ENCODE measurements around the gene SAV1.
"Not testable (repeated sequence)": the region's sequence is repeated elsewhere in the genome, so short reads cannot be mapped to it uniquely, and the experiment has no call there.

Gene SAV1

DNA sequence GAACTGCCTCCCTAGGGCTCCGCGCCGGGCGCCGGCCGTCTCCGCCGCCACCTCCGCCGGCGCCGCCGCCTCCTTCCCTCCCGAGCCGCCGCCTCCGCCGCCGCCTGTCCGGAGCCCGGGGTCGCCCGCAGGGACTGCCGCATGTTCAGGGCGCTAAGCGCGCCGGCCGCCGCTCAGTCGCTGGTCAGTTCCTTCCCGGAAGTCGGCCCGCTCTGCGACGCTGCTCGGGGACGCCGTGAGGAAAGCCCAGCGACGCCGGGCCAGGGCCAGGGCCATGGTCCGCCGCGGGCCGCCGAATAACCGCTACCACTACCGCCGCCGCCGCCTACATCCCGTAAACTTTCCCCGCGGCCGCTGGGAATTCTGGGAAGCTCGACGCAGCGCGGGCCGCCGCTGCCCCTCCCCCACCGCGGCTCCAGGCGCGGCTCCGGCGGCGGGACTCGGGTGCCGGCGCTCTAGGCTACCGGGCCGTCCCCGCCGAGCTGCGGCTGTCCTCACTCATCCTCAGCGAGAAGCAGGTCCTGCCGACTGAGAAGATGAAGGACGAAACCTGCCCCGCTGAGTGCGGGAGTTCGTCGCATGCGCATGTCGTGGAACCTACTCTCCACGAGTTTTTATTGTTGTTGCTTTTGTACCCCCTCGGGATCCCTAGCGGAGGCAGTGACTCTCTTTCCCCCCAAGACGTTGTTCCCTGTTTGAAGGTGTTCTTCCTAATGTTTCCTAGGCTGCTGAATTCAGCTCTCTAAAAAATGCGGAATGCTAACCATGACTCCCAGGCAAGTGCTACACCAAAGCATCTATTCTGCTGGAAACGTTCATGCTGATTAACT lies at the start of gene SAV1:
Gene SAV1 (minus strand): TSS at position 311 of the 830 bp plus-strand sequence. CDS start 339 bp downstream, outside the sequence.
- DNase-seq (ENCODE audit: low read depth), result peak; percentile 83

DNA sequence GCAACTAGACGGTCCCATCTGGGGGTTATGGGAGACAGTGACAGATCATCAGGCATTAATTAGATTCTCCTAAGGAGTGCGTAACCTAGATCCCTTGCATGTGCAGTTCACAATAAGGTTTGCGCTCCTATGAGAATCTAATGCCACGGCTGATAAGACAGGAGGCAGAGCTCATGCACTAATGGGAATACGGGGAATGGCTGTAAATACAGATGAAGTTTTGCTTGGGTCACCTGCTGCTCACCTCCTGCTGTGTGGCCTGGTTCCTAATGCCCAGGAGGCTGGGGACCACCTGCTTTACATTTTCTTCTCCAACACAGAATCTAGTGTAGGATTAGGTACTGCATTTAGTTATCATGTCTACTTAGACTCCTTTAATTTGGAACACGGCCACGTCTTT lies 49.7 kb upstream of the SAV1 start:
- no peak for DNase-seq (ENCODE audit: low read depth)

DNA sequence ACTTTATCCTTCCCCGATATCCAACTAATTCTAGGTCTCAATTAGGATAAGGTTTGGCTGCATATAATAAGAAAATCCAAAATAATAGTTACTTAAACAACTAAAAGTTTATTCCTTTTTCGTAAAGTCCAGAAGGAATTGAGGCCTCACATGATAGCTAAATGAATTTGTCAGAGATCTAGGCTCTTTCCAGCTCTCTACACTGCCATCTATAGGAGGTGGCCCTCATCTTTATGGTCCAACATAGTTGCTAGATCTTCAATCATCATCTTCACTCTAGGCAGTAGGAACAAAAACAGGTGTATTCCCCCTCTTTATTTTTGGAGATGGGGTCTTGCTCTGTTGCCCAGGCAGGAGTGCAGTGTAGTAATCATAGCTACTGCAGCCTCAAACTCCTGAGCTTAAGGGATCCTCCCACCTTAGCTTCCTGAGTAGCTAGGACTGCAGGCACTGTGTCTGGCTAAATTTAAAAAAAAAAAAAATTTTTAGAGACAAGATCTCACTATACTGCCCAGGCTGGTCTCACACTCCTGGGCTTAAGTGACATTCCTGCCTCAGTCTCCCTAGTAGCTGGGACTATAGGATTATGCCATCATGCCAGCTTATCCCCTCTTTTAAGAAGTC lies 46.5 kb upstream of the SAV1 start:
- peak; percentile 52 for DNase-seq (ENCODE audit: low read depth)

DNA sequence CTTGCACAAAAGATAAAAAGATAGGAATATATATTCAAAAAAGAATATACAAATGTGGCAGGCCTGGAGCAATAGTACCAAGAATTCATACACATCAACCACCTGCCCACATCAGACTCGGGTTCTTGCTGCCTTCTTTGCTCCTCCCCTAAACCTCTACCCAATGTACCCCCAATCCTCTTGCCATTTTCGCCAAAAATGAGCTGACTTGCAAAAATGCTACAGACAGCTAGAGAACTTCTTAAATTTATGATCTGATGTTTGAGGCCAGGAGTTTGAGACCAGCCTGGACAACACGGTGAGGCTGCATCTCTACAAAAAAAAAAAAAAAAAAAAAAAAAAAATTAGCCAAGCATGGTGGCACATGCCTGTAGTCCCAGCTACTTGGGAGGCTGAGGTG lies 42.9 kb upstream of the SAV1 start:
- DNase-seq (ENCODE audit: low read depth), result no peak

DNA sequence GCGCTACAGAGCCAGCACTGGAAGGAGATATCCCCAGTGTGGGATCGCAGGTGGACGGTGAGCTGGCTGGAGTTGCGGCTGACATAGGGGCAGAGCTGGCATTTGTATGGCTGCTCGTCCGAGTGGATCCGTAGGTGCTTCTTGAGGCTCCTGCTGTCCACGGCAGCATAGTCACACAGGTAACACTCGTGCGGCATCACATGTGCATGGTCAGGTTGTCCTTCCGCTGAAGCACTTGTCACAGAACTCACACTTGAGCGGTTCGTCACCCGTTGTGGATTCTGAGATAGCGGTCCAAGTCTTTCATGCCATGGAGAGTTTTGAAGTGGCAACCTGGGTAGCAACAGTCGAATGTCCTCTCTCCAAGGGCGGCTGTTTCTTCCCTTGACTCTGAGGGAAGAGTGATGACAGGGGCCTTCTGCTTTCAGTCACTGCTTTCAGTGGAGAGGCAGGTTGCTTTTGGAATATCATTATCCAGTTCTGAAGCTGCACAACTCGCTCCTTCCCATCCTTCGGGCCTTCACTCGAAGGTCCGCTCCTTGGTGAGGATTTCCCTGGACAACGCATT lies 37.0 kb upstream of the SAV1 start:
- DNase-seq (ENCODE audit: low read depth), result no peak

DNA sequence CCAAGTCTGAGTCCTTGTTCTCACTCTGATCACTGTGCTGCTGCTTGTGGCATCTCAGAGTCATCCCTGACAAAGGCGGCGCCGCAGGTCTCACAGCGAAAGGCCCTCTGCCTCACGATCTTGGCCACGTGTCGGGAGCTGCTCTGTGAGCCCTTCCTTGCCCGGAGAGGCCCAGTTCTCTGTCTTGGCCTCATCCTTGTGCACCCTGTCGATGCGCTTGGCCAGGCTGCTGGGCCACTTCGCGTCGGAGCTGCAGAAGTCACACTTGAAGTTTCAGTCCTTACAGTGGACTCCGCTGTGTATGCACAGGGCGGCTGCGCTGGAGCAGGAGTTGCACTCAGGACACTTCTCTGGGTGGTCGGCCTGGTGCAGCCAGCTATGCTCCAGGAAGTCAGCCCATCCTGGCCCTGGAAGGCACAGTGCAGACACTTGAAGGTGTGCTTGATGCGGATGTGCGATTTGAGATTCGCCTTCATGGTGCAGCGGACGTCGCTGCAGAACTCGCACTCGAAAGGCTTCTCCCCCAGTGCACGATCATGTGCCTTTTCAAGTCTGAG lies 36.4 kb upstream of the SAV1 start:
- no peak for DNase-seq (ENCODE audit: low read depth)

DNA sequence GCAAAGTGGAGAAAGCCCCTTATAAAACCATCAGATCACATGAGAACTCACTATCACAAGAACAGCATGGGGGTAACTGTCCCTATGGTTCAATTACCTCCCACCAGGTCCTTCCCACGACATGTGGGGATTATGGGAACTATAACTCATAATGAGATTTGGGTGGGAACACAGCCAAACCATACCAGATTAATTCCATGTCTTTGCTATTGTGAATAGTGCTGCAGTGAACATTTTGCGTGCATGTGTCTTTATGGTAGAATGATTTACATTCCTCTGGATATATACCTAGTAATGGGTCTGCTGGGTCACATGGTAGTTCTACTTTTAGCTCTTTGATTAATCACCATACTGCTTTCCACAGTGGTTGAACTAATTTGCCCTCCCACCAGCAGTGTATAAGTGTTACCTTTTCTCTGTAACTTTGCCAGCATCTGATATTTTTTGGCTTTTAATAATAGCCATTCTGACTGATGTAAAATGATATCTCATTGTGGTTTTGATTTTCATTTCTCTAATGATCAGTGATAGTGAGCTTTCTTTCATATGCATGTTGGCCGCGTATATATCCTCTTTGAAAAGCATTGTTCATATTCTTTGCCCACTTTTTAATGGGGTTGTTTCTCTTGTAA lies 29.7 kb upstream of the SAV1 start:
- DNase-seq (ENCODE audit: low read depth), result peak; percentile 79

DNA sequence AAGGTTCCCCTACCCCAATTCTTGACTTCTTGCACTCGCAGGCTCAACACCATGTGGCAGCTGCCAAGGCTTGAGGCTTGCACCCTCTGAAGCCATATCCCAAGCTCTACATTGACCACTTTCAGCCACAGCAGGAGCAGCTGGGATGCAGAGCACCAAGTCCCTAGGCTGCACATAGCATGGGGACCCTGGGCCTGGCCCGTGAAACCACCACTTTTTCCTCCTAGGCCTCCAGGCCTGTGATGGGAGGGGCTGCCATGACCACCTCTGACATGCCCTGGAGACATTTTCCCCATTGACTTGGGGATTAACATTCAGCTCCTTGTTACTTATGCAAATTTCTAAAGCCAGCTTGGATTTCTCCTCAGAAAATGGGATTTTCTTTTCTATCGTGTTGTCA lies 26.2 kb upstream of the SAV1 start:
- DNase-seq (ENCODE audit: low read depth), result not testable (repeated sequence)

DNA sequence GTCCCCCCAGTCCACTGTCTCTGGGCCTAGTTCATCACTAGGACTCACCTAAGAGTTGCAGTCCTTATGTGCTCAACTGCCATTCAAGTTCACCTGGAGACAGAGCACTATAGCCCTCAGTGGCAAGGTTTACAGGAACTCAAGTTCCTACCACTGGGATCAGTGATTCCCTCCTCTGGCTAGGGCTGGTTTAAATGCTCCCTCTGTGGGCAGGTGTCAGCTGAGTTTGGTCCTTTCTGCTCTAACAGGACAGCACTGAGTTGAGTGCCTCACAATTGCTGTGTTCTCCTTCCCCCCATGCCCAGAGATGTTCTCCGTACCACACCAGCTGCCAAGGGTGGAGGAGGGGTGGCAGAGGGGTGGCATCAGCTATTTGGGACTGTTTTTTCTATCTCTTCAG lies 20.8 kb upstream of the SAV1 start:
- DNase-seq (ENCODE audit: low read depth), result peak; percentile 9

DNA sequence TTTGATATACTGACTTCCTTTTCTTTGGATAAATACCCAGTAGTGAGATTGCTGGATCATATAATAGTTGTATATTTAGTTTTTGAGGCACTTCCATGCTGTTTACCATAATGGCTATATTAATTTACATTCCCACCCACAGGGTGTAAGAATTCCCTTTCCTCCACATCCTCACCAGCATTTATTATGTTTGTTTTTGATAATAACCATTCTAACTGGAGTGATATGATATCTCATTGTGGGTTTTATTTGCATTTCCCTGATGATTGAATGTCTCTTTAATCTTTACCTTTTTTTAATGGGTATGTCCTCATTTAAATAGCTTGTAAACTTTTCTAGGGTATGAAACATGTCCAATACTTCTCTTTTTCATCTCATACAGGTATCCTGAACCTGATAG lies 11.6 kb upstream of the SAV1 start:
- no peak for DNase-seq (ENCODE audit: low read depth)

DNA sequence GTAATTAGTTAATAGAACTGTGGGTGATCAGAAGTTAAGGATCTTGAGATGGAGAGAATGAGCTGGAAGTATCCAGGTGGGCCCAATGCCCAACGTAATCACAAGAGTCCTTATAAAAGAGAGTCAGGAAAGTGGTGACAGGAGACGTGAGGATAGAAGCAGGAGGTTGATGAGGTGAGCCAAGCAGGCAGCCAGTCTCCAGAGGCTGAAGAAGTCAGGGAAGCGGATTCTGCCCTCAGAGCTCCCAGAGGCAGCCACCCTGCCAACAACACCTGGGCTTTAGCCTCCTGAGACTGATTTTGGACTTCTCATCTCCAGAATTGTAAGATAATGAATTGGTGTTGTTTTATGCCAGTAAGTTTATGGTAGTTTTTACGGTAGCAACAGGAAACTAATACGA lies 10.1 kb upstream of the SAV1 start:
- no peak for DNase-seq (ENCODE audit: low read depth)

DNA sequence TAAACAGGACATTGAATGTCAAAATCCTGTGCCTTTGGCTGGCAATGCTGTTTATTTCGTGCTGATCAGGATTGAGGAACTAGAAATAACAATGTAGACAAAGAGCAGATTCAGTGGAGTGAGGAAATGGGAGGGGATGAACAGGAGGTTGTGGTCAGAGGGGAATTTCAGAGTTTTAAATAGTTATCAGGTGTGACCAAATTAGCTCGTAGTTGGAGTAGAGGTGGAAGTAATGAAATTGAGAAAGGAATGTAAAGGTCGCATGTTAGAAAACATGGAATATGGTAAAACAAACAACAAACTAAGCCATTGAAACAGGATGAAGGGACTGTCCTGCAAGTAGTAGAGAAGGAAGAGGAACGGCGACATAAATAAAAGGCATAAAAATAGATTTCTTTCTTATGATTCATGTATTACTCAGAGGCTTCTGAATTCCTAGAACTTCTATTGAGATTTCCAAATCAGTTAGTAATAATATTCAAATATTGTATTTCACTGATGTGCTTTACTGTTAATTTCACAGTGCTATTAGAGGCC lies 9.5 kb upstream of the SAV1 start:
- DNase-seq (ENCODE audit: low read depth), result peak; percentile 74

DNA sequence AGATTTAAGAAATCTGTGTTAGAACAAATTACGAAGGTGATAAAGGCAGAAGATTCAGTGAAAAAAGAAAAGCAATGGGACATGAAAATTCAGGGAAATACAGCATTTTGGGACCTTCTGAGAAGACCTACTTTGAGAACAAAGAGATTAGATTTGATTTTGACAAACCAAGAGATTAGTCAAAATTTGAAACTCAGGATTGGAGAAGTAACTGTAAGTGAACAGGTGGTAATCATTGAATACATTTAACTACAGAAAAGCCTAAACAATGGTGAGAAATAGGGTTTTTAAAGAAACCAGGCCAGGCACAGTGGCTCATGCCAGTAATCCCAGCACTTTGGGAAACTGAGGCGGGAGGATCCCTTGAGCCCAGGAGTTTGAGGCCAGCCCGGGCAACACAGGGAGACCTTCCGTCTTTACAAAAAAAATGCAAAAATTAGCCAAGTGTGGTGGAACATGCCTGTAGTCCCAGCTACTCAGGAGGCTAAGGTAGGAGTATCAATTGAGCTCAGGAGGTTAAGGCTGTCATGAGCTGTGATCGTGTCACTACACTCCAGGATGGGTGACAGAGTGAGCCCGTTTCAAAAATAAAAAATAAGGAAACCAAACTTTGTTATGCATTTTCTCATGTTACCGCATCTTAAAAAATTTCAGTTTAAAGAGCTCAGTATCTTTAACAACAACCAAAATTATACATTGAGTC lies 8.9 kb upstream of the SAV1 start:
- no peak for DNase-seq (ENCODE audit: low read depth)

DNA sequence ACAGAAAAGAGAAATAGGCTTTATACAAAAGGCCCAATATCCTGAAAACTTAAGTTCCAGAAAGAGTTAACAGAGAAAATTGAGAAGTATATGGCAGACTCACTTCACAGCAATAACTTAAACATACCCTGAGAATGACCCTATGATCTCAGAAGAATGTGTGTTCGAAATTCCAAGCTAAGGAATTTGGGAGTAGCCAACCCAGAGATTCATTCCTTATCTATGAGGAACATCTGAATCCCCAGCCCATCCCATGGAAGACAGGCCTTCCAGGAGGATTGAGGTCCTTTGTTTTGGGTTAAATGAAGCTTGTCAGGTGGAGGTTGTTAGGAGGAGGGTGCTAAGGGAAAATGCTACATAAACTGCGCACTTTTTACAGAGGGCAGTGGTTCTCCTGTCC lies 7.5 kb upstream of the SAV1 start:
- peak; percentile 80 for DNase-seq (ENCODE audit: low read depth)

DNA sequence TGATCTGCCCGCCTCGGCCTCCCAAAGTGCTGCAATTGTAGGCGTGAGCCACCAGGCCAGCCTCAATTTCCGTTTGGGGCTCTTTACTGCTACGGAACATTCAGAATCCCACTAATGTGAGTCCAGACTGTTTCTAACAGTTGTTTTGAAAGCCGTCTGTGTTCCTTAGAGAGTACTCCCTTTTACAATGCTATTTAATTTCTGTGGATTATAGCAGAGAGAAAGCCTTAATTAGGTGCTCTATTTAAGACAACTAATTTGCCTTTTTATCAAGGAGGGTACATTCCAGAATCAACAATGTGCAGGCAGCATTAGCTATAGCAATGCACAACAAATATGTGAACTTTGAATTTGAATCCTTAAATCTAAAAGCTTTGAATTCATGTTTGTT lies 2.8 kb upstream of the SAV1 start:
- no peak for DNase-seq (ENCODE audit: low read depth)

DNA sequence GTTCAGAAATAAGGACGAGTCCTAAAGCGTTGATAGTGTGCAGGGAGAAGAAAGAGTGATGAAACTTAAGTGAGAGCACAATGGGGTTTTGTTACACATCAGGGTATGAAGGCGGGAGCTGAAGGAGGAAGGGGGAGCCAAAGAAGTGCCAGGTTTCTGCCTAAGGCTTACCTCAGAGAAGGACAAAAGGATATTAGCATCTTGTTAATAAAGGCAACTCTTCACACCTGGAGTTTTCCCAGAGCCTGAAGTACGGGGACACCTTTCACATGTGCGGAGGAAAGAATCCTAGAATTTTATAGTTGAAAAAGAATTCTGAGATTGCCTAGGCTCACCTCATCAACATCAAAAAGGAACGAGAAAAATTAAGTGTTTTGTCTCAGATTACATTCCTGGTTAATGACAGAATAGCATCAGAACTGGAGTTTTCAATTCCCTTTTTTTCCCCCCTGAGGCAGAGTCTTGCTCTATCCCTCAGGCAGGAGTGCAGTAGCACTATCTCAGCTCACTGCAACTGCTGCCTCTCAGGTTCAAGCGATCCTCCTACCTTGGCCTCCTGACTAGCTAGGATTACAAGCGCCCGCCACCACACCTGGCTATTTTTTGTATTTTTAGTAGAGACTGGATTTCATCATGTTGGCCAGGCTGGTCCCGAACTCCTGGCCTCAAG lies 2.2 kb upstream of the SAV1 start:
- peak; percentile 66 for DNase-seq (ENCODE audit: low read depth)

DNA sequence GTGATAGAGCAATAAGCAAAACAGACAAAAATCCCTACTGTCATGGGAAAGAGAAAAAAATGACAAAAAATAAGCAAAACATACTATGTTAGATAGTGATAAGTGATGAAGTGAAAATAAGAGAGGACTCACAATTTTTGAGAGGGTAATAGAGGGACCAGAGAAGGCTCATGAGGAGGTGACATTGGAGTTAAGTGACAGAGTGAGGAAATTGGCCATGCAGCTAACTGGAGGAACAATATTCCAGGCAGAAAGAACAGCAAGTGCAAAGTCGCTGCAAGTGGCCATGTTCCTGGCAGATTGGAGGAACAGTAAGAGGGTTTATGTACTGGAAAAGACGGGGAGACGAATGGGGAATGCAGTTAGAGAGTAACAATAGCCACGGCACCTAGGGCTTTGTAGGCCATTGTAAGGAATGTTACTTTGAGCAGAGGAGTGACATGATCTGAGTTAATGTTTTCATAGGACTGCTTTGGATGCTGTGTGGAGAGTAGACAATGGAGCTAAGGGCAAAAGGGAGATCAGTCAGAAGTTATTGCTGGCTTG lies 1.4 kb upstream of the SAV1 start:
- no peak for DNase-seq (ENCODE audit: low read depth)

DNA sequence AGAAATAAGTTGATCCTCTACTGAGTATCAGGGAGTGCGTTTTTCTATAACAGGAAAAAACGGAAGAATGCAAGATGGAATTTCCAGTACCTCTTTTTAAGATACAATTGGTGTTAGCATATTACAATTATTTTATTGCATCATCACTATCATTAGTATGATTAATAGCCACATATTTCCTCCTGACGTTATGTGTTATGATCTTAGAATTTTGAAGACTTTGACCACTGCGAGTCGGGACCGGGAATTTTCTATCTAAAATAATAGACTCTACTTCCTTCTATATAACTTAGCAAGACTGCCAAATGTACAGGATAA lies 679 bp upstream of the SAV1 start:
- no peak for DNase-seq (ENCODE audit: low read depth)

DNA sequence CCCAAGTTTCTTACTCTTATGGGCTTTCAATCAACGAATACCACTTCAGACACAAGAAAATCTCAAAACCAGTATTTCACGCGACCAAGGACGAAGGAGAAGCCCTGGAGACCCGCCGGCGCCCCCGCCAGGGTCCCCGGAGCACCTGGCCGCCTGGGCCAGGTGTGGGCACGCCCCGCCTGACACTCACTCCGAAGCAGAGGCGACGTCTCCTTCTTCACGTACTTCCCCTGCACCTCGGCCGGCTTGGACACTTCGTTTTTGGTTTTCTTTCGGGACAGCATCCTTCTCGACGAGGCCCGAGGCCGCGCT lies 466 bp downstream of the SAV1 start:
- no peak for DNase-seq (ENCODE audit: low read depth)

DNA sequence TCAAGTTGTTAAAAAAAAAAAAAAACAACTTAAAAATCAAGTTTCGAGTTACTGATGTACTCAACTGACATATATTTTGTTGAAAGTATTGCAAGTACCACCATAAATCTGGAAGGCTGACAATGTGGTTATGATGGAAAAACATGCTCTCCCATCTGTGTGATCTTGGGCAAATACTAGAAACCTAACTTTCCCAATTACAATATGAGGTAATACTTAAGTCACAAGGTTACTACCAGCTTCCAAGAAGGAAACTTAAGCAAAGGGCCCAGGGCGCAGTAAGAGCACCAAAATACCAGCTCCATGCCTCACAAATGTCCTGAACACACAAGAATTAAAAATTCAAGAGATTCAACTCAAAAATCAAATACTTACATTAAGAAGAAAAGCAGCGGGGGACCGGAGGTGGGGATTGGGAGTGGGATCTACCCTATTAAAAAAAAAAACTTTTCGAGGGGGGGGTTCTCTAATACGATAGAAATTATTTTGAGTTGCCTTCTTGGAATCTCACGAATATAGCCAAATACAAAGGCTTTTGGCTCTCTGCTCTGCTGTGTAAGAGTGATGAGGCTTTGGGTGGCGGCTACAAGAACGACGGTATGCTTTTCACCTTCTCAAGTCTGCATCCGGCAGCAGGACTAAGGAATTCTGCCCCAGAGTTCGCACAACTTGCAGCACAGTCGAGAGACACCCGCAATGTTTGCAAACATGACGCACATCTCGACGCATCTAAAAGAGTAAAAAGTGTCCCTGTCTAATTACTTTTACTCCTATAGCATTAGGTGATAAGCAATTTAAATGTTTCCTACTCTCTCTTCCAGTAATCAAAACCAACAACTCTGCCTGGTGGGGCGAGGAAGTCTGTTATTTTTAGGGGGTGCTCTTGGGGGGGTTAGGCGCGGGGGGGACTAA lies 1.1 kb downstream of the SAV1 start:
- DNase-seq (ENCODE audit: low read depth), result peak; percentile 74

All from EH (cell line).